Measurements from ENCODE around the gene TEX14.

Gene TEX14

DNA sequence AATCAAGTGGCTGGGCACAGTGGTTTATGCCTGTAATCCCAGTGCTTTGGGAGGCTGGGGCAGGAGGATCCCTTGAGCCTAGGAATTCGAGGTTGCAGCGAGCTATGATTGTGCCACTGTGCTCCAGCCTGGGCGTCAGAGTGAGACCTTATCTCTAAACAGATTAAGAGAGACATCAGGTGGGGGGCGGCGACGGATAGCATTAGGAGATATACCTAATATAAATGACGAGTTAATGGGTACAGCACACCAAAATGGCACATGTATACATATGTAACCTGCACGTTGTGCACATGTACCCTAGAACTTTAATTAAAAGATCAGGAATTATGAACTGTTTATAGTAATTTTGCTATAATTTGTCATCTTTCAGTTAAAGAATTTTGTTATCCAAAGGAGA is 10.9 kb upstream of the TEX14 start:
- Histone ChIP-seq H3K27ac (ENCODE audit: low read depth, low read length) (no peak overlapping the region), H4K20me1 (ENCODE audit: low read depth, low read length) (no peaks in the 10 kb centered on the region), H3K4me2 (ENCODE audit: low read depth, low read length, poor library complexity, severe bottlenecking) (no peak overlapping the region), H3K79me2 (ENCODE audit: insufficient read depth, low read length) (no peaks in the 10 kb centered on the region), H3F3A (ENCODE audit: insufficient read depth) (no peaks in the 10 kb centered on the region), H3K9me2 (replicated peaks; ENCODE audit: insufficient read depth, low read length) (no peaks in the 10 kb centered on the region), H3K4me3 (ENCODE audit: insufficient read depth, low read length, poor library complexity, severe bottlenecking) (no peak overlapping the region), H3K27me3 (ENCODE audit: low read length) (no peaks in the 10 kb centered on the region), H3K9me3 (ENCODE audit: insufficient read depth, low read length) (no peaks in the 10 kb centered on the region), H3K36me3 (ENCODE audit: low read length) (no peaks in the 10 kb centered on the region; the same call in 1 of the 2 replicates), H2AFZ (ENCODE audit: low read depth, low read length, severe bottlenecking) (no peak overlapping the region), H3K9ac (ENCODE audit: low read length) (no peak overlapping the region)
- TF ChIP-seq EZH2phosphoT487 (conservative IDR thresholded peaks at IDR 0.05; ENCODE audit: low read length) (no peak), CTCF (IDR thresholded peaks at IDR 0.05; ENCODE audit: insufficient read depth, low read length, poor library complexity, severe bottlenecking) (no peak)

DNA sequence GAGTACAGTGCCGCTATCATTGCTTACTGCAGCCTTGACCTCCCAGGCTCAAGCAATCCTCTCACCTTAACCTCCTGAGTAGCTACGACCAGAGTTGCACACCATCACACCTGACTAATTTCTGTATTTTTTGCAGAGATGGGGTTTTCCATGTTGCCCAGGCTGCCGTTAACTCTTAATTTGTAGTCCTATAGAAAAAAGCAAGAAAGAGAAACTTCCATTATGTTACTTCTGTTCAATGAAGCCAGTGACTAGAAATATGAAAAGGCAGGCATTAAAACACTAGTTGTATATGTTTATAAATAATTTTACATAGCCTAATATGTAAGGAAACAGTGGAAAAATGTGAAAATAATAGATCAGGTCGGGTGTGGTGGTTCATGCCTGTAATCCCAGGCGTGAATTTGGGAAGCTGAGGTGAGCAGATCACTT is 10.2 kb upstream of the TEX14 start:
- TF ChIP-seq EZH2phosphoT487 (conservative IDR thresholded peaks at IDR 0.05; ENCODE audit: low read length) = no peak
- no peak for TF ChIP-seq CTCF (IDR thresholded peaks at IDR 0.05; ENCODE audit: insufficient read depth, low read length, poor library complexity, severe bottlenecking)
- Histone ChIP-seq H3K79me2 (ENCODE audit: insufficient read depth, low read length) (no peaks in the 10 kb centered on the region; the same call in 1 of the 2 replicates), H3K9ac (ENCODE audit: low read length) (no peak overlapping the region), H3K27ac (ENCODE audit: low read depth, low read length) (no peak overlapping the region), H3K9me2 (replicated peaks; ENCODE audit: insufficient read depth, low read length) (no peaks in the 10 kb centered on the region), H3K4me2 (ENCODE audit: low read depth, low read length, poor library complexity, severe bottlenecking) (no peak overlapping the region), H4K20me1 (ENCODE audit: low read depth, low read length) (no peaks in the 10 kb centered on the region), H3K36me3 (ENCODE audit: low read length) (no peaks in the 10 kb centered on the region; the same call in 1 of the 2 replicates), H2AFZ (ENCODE audit: low read depth, low read length, severe bottlenecking) (no peak overlapping the region), H3F3A (ENCODE audit: insufficient read depth) (no peaks in the 10 kb centered on the region), H3K4me3 (ENCODE audit: insufficient read depth, low read length, poor library complexity, severe bottlenecking) (no peak overlapping the region), H3K9me3 (ENCODE audit: insufficient read depth, low read length) (no peaks in the 10 kb centered on the region), H3K27me3 (ENCODE audit: low read length) (no peaks in the 10 kb centered on the region)

DNA sequence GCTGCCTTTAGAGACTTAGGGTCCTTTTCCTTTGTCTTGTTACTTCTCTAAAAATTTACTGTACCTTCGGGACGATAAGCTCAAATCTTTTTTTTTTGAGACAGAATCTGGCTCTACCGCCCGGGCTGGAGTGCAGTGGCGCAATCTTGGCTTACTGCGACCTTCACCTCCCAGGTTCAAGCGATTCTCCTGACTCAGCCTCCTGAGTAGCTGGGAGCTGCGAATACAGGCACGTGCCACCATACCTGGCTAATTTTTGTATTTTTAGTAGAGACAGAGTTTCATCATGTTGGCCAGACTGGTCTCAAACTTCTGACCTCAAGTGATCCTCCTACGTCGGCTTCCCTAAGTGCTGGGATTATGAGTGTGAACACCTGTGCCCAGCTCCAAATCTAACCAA is 7.9 kb upstream of the TEX14 start:
- Histone ChIP-seq H2AFZ (ENCODE audit: low read depth, low read length, severe bottlenecking) (no peak overlapping the region), H3K36me3 (ENCODE audit: low read length) (peaks cover 4% of the 10 kb centered on the region; the same call in 1 of the 2 replicates), H3K9ac (ENCODE audit: low read length) (no peak overlapping the region), H4K20me1 (ENCODE audit: low read depth, low read length) (no peaks in the 10 kb centered on the region), H3K4me2 (ENCODE audit: low read depth, low read length, poor library complexity, severe bottlenecking) (no peak overlapping the region), H3K9me2 (replicated peaks; ENCODE audit: insufficient read depth, low read length) (no peaks in the 10 kb centered on the region), H3F3A (ENCODE audit: insufficient read depth) (no peaks in the 10 kb centered on the region), H3K79me2 (ENCODE audit: insufficient read depth, low read length) (peaks cover 13% of the 10 kb centered on the region; the same call in 1 of the 2 replicates), H3K27ac (ENCODE audit: low read depth, low read length) (no peak overlapping the region), H3K27me3 (ENCODE audit: low read length) (no peaks in the 10 kb centered on the region), H3K9me3 (ENCODE audit: insufficient read depth, low read length) (no peaks in the 10 kb centered on the region), H3K4me3 (ENCODE audit: insufficient read depth, low read length, poor library complexity, severe bottlenecking) (no peak overlapping the region)
- TF ChIP-seq EZH2phosphoT487 (conservative IDR thresholded peaks at IDR 0.05; ENCODE audit: low read length) (no peak), CTCF (IDR thresholded peaks at IDR 0.05; ENCODE audit: insufficient read depth, low read length, poor library complexity, severe bottlenecking) (no peak)

Measured in SU-DHL-6 (cell line).